Activated CD4-positive, CD25-positive, alpha-beta regulatory T cell treated with anti-CD3 and anti-CD28 coated beads, Interleukin-2, amount 50 U/mL, for 24 hours (primary cell): Measurements from ENCODE around the gene ANO8.

Experiments used
- ATAC-seq, 2 donors: fragments of 150-1000 bp; cut with Tn5 transposase; one replicate each; pipeline ENCODE4 v1.10.0; 2021; ENCODE audit warnings: mild to moderate bottlenecking in 1 of 2, moderate library complexity in 1 of 2

ANO8 gene

DNA sequence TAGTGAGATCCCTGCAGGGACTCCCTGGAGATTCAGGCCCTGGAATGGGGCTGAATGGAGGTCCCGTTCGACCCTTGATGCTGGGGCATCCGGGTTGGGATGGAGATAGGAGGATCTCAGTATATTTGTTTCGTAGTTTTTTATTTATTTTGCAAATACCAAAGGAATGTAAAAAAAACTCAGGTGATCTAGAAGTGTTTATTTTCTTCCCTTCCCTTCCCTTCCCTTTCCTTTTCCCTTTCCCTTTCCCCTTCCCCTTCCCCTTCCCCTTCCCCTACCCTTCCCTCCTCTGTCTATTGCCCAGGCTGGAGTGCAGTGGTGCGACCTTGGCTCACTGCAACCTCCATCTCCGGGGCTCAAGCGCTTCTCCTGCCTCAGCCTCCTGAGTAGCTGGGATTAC, 7.2 kb upstream of the ANO8 start:
- ATAC-seq: no peak

DNA sequence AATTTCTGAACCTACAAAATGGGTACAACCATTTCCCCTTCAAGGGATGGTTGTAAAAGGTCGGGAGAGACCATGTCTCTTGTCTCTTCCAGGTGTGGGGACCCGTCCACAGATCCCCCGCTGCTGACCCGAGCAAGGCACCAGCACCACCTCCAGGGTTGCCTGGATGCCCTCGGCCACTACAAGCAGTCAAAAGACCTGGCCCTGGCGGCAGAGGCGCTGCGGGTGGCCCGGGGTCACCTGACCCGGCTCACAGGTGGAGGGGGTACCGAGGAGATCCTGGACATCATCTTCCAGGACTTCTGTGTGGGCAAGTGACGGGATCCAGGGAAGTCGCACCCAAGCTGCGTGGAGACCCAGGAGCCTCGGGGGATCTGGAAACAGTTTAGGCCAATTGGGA, 6.7 kb upstream of the ANO8 start:
- ATAC-seq: no peak

GRCh38 chr19:17340871-17341357, 6.3 kb upstream of the ANO8 start:
- ATAC-seq: no peak

DNA sequence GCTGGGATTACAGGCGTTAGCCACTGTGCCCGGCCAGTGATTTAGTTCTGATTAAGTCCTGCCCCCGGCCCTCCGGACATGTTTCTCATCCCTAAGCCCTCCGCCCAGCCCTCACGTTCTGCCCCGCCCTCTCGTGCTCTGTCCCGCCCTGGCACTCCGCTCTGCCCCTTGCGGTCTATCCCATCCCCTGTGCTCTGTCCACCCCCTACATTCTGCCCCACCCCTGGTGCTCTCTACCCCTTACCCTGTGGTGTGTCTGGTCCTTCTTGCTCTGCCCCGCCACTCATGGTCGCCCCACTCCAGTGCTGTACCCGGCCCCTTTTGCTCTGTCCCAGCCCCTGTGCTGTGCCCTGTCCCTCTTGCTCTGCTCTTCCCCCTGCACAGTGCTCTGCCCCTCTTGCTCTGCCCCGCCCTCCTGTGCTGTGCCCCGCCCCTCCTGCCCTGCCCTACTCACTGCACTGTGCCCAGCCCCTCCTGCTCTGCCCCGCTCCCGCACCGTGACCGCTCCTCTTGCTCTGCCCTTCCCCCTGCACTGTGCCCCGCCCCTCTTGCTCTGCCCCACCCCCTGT, 5.7 kb upstream of the ANO8 start:
- no peak for ATAC-seq

- ATAC-seq: no peak
Observed at GRCh38 chr19:17339088-17339741, 4.6 kb upstream of the ANO8 start.

DNA sequence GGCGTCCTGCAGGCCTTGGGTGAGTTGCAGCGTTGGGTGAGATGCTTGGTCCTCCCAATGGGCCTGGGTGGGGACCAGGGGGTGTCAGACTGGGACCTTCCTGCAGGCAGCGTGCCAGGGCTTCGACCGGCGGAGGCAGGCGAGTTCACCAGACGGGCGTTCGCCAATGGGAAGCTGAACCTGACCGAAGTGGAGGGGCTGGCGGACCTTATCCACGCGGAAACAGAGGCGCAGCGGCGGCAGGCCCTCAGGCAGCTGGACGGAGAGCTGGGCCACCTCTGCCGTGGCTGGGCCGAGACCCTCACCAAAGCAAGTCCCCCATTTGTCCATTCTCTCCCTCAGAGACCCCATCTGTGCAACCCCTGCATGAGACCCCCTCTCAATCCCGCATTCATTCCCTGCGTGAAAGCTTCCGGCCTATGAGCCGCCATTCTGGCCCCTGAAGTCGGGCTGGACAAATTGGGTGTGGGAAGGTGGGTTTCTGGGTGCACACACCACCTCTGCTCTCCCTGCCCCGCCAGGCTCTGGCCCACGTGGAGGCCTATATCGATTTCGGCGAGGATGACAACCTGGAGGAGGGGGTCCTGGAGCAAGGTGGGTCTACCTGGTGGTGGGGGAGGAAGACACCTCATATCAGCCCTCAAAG, 3.9 kb upstream of the ANO8 start:
- ATAC-seq: no peak

GRCh38 chr19:17337675-17338432, 3.2 kb upstream of the ANO8 start:
- no peak for ATAC-seq

DNA sequence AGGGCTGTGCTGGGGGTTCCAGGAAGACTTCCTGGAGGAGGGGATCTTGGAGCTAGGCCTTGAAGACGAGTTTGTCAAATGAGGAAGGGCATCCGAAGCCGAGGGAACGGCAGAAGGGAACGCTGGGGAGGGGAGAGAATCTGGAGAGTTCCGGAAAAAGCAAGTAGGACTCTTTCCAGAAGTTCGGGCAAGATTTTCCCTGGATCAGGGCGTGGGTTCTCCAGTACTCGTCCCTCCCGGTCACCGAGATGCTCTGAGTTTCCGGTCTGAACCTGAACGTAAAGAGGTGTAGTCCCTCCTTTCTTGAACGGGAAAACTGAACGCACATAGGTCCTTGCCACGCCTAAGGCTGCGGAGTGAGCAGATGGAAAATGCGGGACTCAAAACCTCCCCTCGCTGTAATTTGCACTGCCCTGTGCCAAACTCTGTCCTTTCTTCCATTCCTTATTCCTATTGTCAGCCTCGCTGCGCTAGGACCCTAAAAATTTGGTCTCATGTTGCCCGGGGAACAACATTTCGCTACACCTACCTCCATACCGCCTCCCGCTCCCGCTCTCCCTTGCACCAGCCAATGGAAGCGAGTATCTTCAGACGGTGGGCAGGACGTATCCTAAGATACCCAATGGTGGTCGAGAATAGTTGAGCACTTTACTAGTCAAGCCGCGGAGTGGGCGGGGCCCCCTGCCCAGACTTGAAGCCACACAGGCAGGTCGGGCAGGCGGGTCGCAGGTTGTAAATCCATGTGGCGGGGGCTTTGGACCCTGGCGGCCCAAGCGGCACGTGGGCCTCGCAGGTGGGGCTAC, 2.4 kb upstream of the ANO8 start, which contains the start of gene GTPBP3:
Gene GTPBP3 (plus strand): TSS at position 682 of the 803 bp plus-strand sequence. CDS start 59 bp downstream, at position 741.
- peak; percentile 90 for ATAC-seq

DNA sequence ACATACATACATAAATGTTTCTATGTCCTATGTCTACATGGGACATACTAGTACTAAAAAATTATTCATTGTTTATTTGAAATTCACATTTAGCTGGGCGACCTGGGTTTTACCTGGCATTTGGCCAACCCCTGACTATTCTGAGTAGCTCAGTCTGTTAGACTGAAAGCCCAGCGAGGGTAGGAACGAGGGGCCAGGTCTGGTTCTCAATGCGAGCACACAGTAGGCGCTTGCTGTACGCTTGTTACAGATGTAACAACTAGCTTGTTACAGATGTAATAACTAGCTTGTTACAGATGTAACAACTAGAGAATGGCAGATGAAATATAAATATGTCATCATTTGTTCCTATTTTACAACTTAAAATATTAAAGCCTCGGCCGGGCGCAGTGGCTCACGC, 920 bp upstream of the ANO8 start:
- ATAC-seq: no peak

- peak; percentile 51 to 62 for ATAC-seq
Observed at GRCh38 chr19:17333611-17334413, 843 bp downstream of the ANO8 start.

GRCh38 chr19:17332677-17333581, 1.7 kb downstream of the ANO8 start:
- ATAC-seq: no peak

GRCh38 chr19:17332360-17332676, 2.3 kb downstream of the ANO8 start:
- ATAC-seq: no peak

DNA sequence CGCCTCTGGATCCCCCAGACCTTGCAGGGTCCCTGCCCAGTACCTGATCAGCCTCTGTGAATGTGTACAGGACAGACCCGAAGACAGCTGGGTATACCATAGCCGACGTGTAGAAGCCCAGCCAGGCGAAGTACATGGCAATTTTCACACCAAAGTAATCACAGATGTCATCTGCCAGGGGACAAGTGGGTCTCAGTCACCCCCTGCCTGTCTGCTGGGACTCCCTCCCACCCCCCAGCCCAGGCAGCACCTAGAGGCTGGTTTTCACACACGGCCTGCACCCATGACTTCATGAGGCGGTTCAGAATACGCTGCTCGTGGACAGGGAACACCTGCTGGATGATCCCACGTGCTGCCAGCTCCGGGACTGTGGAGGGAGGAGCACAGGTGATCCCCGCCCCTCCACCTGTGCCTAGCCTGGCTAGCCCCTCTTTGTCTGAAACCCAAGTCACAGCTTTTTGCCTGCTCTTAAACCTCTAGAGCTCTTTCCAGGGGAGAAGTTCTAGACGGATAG, 3.6 kb downstream of the ANO8 start:
- no peak for ATAC-seq

DNA sequence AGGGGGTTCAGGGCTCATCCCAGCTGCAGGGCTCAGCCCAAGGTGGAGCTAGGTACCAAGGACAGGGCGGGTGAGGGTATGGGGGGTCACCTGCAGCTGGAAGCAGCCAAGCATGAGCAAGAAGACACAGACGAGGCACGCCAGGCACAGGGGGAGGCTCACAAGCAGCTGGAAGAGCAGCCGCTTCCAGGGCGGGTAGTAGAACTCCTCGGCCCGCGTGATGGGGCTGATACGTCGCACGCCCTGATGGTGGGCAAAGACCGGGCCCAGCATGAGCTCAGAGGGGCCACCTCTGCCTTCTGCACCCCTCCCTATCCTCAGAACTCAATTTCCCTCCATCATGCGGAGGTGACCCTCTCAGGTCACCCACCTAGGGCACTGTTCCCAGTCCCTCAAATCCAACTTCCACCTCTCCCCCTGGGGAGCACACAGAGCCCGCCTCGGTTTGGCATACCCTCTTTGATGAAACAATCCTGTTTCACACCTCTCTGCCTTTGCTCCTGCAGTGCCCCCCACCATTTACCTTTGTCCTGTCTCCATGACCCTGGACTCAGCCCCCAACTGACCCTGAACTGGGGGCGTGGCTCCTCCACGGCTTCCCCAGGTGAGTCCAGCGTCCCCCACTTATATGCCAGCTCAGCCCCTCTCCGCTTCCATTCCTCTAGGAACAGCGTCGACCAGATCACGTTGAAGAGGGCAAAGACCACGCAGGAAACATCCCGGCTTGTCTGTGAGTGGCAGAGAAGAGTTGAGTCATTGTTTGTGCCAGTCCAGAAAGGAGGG, 4.2 kb downstream of the ANO8 start:
- ATAC-seq: no peak

DNA sequence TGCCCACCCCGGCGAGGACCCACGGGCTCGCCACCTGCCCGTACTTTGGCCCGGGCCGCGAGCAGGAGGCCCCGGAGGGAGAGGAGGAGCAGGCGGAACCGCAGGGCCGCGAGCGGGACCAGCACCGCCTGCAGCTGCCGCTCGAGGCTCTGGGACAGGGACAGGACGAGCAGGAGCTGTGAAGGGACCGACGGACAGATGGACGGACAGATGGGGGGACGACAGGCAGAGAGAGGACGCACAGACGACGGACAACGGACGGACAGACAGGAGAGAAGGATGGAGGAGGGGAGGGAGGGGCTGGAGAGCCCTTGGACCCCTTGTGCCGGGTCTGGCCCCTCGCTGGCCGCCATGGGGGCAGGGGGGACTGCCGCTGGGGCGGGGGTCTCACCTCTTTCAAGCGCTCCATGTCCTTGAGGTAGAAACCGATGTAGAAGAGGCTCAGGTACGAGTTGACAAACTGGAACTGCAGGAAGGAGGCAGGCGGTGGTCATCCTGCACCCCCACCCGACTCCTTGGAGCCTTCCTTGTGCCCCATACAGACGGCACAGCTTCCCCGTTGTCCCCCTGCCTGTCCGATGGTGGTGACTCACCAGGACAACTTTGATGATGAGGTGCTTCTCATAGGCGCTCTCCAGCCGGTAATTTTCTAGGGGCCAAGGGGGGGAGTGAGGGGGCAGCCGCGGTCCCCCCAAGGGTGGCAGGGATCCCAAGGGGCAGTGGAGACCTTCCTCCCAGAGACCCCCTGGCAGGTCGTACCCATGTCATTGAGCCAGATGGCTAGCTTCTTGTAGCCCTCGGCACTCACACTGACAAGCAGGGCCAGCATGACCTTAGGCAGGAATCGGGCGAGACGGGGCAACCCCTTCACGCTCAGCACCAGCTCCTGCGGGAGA, 5.0 kb downstream of the ANO8 start:
- ATAC-seq: no peak

- peak; percentile 19 to 26 for ATAC-seq
Observed at GRCh38 chr19:17328517-17329365, 5.9 kb downstream of the ANO8 start.
